Suprapubic skin (tissue), 4 donors: ENCODE measurements around the gene OSBPL3. TPM values are rescaled to one million over a fixed set of nuclear protein-coding genes. Genes with fewer than 3 reads are reported as not detected.

ENCODE experiments used
- DNase-seq, 2 donors: peaks; one replicate each; pipeline ENCODE4 v3.0.0-alpha.2; 2019; ENCODE audit warnings: low spot score in 2 of 2
- H3K27ac ChIP-seq: fragments of 200-600 bp; sonication (generic); one replicate; pipeline ENCODE4 v1.5.1; 2019
- H3K27me3 ChIP-seq: fragments of 200-600 bp; sonication (generic); one replicate; pipeline ENCODE4 v1.5.1; 2019
- H3K36me3 ChIP-seq: fragments of 200-600 bp; sonication (generic); one replicate; pipeline ENCODE4 v1.5.1; 2019
- H3K4me1 ChIP-seq: fragments of 200-600 bp; sonication (generic); one replicate; pipeline ENCODE4 v1.5.1; 2019
- H3K4me3 ChIP-seq: fragments of 200-600 bp; sonication (generic); one replicate; pipeline ENCODE4 v1.5.1; 2019; ENCODE audit warnings: mild to moderate bottlenecking
- H3K9me3 ChIP-seq: fragments of 200-600 bp; sonication (generic); one replicate; pipeline ENCODE4 v1.5.1; 2019
- CTCF ChIP-seq, 2 donors: fragments of 200-600 bp in 1 of 2; fragments of 450-650 bp in 1 of 2; sonication (generic) in 1 of 2; IDR thresholded peaks; one replicate each; pipeline ENCODE4 v1.5.1; 2016 to 2019; ENCODE audit warnings: antibody characterized with exemption in 2 of 2, mild to moderate bottlenecking in 1 of 2, moderate library complexity in 1 of 2
- EP300 ChIP-seq: sonication (generic); formaldehyde crosslinking; IDR thresholded peaks from one replicate; pipeline ENCODE4 v1.6.1; 2017; ENCODE audit warnings: antibody characterized with exemption
- POLR2A ChIP-seq, 2 donors: fragments of 450-650 bp; IDR thresholded peaks; one replicate each; pipeline ENCODE4 v1.6.1; 2017; ENCODE audit warnings: antibody characterized with exemption in 2 of 2, mild to moderate bottlenecking in 2 of 2, moderate library complexity in 2 of 2
- POLR2AphosphoS5 ChIP-seq, 3 donors: sonication (generic); formaldehyde crosslinking; IDR thresholded peaks; one replicate each; pipeline ENCODE4 v1.6.1; 2017; ENCODE audit warnings: antibody characterized with exemption in 3 of 3
- WGBS: methylation state at CpG from one replicate; pipeline ENCODE4 v1.1.5; 2018; 5-methylcytosine and 5-hydroxymethylcytosine counted together
- total RNA-seq, 4 donors: library from RNA; depleted of rRNA; stranded (reverse); fragments of >200 nt; gene quantifications; one replicate each; pipeline ENCODE4 v1.1.0, GENCODE V29; 2016

Gene OSBPL3
- total RNA-seq, 4 donors from 2014 or later: 22.0 to 49.0 (median 27.3) TPM

- DNase-seq: no peak
These were observed 76.4 kb downstream of the OSBPL3 start for GRCh38 chr7:24903559-24903958.

GRCh38 chr7:24902931-24903330 lies 77.0 kb downstream of the OSBPL3 start:
- Histone ChIP-seq H3K4me1 (peaks cover 16% of the 10 kb centered on the region), H3K36me3 (no peaks in the 10 kb centered on the region), H3K27ac (no peak overlapping the region), H3K27me3 (no peaks in the 10 kb centered on the region), H3K9me3 (no peaks in the 10 kb centered on the region), H3K4me3 (no peak overlapping the region)
- no peak for DNase-seq
- 84% methylated on average over 2 of the region's 2 CpGs for WGBS
- TF ChIP-seq CTCF (IDR thresholded peaks at IDR 0.05) (no peak), EP300 (no peak), POLR2A (IDR thresholded peaks at IDR 0.05) (no peak), POLR2AphosphoS5 (IDR thresholded peaks at IDR 0.05) (no peak)

More at GRCh38 chr7:24903559-24903958, 76.4 kb downstream of the OSBPL3 start:
- H3K36me3 ChIP-seq: no peaks in the 10 kb centered on the region
- no peaks in the 10 kb centered on the region for H3K9me3 ChIP-seq
- peaks cover 21% of the 10 kb centered on the region for H3K4me1 ChIP-seq
- 93% methylated on average over 3 of the region's 3 CpGs for WGBS
- no peak overlapping the region for H3K27ac ChIP-seq
- no peaks in the 10 kb centered on the region for H3K27me3 ChIP-seq
- no peak overlapping the region for H3K4me3 ChIP-seq
- no peak for TF ChIP-seq POLR2AphosphoS5 (IDR thresholded peaks at IDR 0.05)
- no peak for TF ChIP-seq EP300
- no peak for TF ChIP-seq CTCF (IDR thresholded peaks at IDR 0.05)
- no peak for TF ChIP-seq POLR2A (IDR thresholded peaks at IDR 0.05)

GRCh38 chr7:24902276-24902675 lies 77.7 kb downstream of the OSBPL3 start:
- DNase-seq: no peak
- peaks cover 9% of the 10 kb centered on the region for H3K4me1 ChIP-seq
- no peaks in the 10 kb centered on the region for H3K27me3 ChIP-seq
- H3K9me3 ChIP-seq: no peaks in the 10 kb centered on the region
- no peaks in the 10 kb centered on the region for H3K36me3 ChIP-seq
- no peak for TF ChIP-seq CTCF (IDR thresholded peaks at IDR 0.05)
- no peak overlapping the region for H3K4me3 ChIP-seq
- no peak overlapping the region for H3K27ac ChIP-seq
- 85% methylated on average over 2 of the region's 2 CpGs for WGBS

- Histone ChIP-seq H3K27me3 (no peaks in the 10 kb centered on the region), H3K4me3 (no peak overlapping the region), H3K9me3 (no peaks in the 10 kb centered on the region), H3K36me3 (no peaks in the 10 kb centered on the region), H3K4me1 (peaks cover 7% of the 10 kb centered on the region), H3K27ac (no peak overlapping the region)
- no peak for DNase-seq
- 93% methylated on average over 4 of the region's 4 CpGs for WGBS
- no peak for TF ChIP-seq CTCF (IDR thresholded peaks at IDR 0.05)
- no peak for TF ChIP-seq POLR2AphosphoS5 (IDR thresholded peaks at IDR 0.05)
- TF ChIP-seq EP300: no peak
- no peak for TF ChIP-seq POLR2A (IDR thresholded peaks at IDR 0.05)
These were observed 80.1 kb downstream of the OSBPL3 start for GRCh38 chr7:24899905-24900304.

- H3K27ac ChIP-seq: no peak overlapping the region
- WGBS: 96% methylated on average over 1 of the region's 1 CpG
These were observed 80.8 kb downstream of the OSBPL3 start for GRCh38 chr7:24899161-24899560.

More at GRCh38 chr7:24899161-24899560, 80.8 kb downstream of the OSBPL3 start:
- no peaks in the 10 kb centered on the region for H3K27me3 ChIP-seq
- H3K4me1 ChIP-seq: peaks cover 3% of the 10 kb centered on the region
- H3K36me3 ChIP-seq: no peaks in the 10 kb centered on the region
- H3K4me3 ChIP-seq: no peak overlapping the region
- TF ChIP-seq POLR2A (IDR thresholded peaks at IDR 0.05): no peak
- no peak for TF ChIP-seq POLR2AphosphoS5 (IDR thresholded peaks at IDR 0.05)
- TF ChIP-seq CTCF (IDR thresholded peaks at IDR 0.05): no peak
- TF ChIP-seq EP300: no peak
- no peak for DNase-seq
- H3K9me3 ChIP-seq: no peaks in the 10 kb centered on the region
